ENCODE results near the gene KCNG2. TPM values are rescaled to one million over a fixed set of nuclear protein-coding genes. Genes with fewer than 3 reads are reported as not detected.

Gene KCNG2
- total RNA-seq, 2 donors from 2014 or later = not detected

DNA sequence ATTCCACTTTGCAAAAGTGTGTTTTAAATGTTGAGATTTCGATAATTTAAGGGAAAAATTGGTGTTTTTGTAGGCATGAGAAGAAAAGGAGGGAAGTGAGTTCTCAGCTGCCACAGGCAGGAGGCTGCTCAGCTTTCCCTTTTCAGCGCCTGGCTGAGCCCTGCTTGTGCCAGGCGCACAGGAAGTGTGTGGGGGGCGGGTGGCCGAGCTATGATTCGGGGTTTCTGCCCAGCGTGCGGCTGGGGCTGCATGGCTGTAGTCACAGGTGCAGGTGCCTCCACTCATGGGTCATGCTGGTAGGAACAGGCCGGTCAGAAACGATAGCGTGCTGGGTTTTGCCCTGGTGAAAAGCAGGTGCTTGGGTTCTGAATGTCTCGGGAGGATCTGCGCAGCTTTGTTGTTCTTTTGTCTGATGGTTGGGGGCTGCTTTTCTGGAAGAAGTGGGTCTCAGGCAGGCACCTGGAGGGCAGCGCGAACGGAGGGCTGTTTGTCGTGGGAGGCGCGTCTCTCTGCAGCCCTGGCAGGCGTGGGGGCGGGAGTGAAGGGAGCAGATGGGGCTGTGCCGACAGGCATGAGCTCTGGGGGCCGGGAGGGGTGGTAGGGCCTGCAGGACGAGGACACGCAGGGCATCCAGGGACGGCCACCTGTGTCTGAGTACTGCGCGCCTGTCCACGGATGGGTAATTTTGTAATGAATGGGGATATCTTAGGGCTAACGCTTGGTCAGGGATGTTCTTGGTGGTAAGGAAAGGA lies 2.1 kb downstream of the KCNG2 start:
- DNase-seq (no peak), ATAC-seq (no peak)
- H3K4me3 ChIP-seq = no peak overlapping the region
- H3K27ac ChIP-seq = no peak overlapping the region
- peaks cover 18% of the 10 kb centered on the region for H3K4me1 ChIP-seq
- 53 to 67% methylated on average over 30 of the region's 30 CpGs for whole genome bisulfite sequencing, 2 donors
- intact Hi-C loops (cut with DNase I) = loop anchor here (10.0 kb wide), 1 partner anchor 55 kb away; no protein-coding TSS in a partner anchor
- no peaks in the 10 kb centered on the region for H3K36me3 ChIP-seq (replicated peaks in 1 of 2; ENCODE audit: insufficient read depth in 1 of 2, low read depth in 2 of 2)
- no peaks in the 10 kb centered on the region for H3K9me3 ChIP-seq
- H3K27me3 ChIP-seq = peaks cover 0 to 19% of the 10 kb centered on the region in 2 donors
- TF ChIP-seq, protein P1, sequence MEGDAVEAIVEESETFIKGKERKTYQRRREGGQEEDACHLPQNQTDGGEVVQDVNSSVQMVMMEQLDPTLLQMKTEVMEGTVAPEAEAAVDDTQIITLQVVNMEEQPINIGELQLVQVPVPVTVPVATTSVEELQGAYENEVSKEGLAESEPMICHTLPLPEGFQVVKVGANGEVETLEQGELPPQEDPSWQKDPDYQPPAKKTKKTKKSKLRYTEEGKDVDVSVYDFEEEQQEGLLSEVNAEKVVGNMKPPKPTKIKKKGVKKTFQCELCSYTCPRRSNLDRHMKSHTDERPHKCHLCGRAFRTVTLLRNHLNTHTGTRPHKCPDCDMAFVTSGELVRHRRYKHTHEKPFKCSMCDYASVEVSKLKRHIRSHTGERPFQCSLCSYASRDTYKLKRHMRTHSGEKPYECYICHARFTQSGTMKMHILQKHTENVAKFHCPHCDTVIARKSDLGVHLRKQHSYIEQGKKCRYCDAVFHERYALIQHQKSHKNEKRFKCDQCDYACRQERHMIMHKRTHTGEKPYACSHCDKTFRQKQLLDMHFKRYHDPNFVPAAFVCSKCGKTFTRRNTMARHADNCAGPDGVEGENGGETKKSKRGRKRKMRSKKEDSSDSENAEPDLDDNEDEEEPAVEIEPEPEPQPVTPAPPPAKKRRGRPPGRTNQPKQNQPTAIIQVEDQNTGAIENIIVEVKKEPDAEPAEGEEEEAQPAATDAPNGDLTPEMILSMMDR (IDR thresholded peaks at IDR 0.05) = no peak
- no peak for TF ChIP-seq POLR2A (IDR thresholded peaks at IDR 0.05)

DNA sequence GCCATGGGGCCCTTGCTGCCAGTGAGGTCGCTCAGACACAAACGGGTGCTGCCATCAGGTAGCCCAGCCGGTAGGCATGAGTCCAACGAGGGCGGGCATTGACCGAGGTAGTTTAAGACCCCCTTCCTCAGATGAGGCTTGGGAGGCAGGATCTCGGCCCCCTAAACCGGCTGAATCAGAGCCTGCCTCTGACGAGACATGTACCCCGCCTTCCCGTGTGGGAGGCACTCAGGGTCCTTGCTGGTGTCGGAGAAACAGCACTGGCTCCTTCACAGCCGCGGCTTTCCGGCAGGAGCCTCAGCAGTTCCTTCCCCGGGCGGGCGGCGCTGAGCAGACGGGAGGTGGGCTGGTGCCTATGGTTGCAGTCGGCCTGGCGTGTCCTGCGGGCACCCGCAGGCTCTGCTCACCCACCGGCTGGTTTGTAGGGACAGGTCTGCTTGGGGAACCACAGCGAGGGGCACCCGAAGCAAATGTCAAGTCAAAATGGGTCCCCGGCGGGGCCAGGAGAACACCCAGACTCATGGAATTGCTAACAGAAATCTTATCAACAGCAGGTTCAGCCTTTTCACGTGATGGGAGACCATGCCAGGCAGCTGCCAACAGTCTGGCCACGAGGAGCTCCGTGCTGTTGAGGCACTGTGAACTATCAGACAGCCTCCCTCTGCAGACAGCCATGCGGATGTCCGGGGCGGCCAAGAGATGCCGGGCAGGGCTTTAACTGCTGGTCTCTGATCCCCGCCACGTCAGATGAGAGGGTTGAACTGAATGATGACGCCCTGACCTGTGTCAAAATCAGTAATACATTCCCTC lies 2.8 kb downstream of the KCNG2 start:
- ATAC-seq (no peak), DNase-seq (no peak)
- peaks cover 18% of the 10 kb centered on the region for H3K4me1 ChIP-seq
- no peaks in the 10 kb centered on the region for H3K9me3 ChIP-seq
- peaks cover 0 to 19% of the 10 kb centered on the region in 2 donors for H3K27me3 ChIP-seq
- TF ChIP-seq, protein P1 (IDR thresholded peaks at IDR 0.05) = no peak
- TF ChIP-seq POLR2A (IDR thresholded peaks at IDR 0.05) = no peak
- no peak overlapping the region for H3K4me3 ChIP-seq
- 84 to 88% methylated on average over 24 to 37 of the region's 39 CpGs for WGBS, 2 donors
- intact Hi-C loops (cut with DNase I) = loop anchor here (10.0 kb wide), 1 partner anchor 56 kb away; no protein-coding TSS in a partner anchor
- H3K36me3 ChIP-seq (replicated peaks in 1 of 2; ENCODE audit: insufficient read depth in 1 of 2, low read depth in 2 of 2) = no peaks in the 10 kb centered on the region
- no peak overlapping the region for H3K27ac ChIP-seq

DNA sequence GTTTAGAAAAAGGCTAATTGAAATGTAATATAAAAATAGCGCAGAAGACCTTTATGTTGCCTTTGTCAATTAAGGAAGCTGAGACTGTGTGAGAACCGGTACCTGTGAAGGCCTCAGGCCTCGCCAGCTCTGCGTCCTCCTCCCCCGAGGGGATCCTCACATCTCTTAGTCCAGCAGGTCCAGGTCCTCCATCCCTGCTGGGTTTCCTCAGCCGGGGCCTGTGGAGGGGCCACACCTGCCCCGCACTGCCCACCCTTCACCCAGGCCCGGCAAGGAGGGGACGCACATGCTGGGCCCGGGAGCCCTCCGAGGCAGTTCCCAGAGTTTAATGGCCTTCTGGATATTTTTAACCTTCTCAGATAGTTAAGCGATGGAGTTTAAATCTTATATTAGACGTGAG lies 3.5 kb downstream of the KCNG2 start:
- Histone ChIP-seq H3K27ac (no peak overlapping the region), H3K4me3 (no peak overlapping the region), H3K4me1 (peaks cover 18% of the 10 kb centered on the region), H3K27me3 (peaks cover 0 to 19% of the 10 kb centered on the region in 2 donors), H3K9me3 (no peaks in the 10 kb centered on the region), H3K36me3 (replicated peaks in 1 of 2; ENCODE audit: insufficient read depth in 1 of 2, low read depth in 2 of 2) (no peaks in the 10 kb centered on the region)
- 90 to 92% methylated on average over 13 of the region's 13 CpGs for WGBS, 2 donors
- no peak for DNase-seq
- TF ChIP-seq POLR2A (IDR thresholded peaks at IDR 0.05) = no peak
- TF ChIP-seq, protein P1 (IDR thresholded peaks at IDR 0.05) = no peak
- ATAC-seq = no peak
- intact Hi-C loops (cut with DNase I) = loop anchor here (10.0 kb wide), 1 partner anchor 56 kb away; no protein-coding TSS in a partner anchor

DNA sequence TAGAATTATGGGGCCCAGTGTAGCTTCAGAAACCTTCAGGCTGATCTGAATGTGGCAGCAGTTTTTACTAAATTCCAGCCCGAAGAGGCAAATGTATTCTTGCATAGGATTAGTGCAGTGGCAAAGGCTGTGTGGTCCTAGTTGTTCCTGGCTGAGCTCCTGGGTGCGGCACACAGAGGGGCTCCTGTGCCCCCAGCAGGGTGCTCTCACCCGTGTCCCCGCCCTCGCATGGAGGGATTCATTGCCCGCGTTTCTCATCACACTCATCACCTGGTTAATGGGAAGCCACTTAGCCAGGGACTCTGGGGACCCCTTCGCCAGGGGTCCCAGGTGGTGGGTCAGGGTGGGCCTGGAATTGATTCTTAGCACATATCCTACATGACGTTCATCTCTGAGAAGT lies 3.9 kb downstream of the KCNG2 start:
- 81 to 83% methylated on average over 9 of the region's 9 CpGs for WGBS, 2 donors
- no peak overlapping the region for H3K4me3 ChIP-seq
- no peaks in the 10 kb centered on the region for H3K9me3 ChIP-seq
- peaks cover 0 to 19% of the 10 kb centered on the region in 2 donors for H3K27me3 ChIP-seq
- peaks cover 18% of the 10 kb centered on the region for H3K4me1 ChIP-seq
- no peak overlapping the region for H3K27ac ChIP-seq
- TF ChIP-seq, protein P1 (IDR thresholded peaks at IDR 0.05) = no peak
- TF ChIP-seq POLR2A (IDR thresholded peaks at IDR 0.05) = no peak
- intact Hi-C loops (cut with DNase I) = loop anchor here (10.0 kb wide), 1 partner anchor 57 kb away; no protein-coding TSS in a partner anchor
- H3K36me3 ChIP-seq (replicated peaks in 1 of 2; ENCODE audit: insufficient read depth in 1 of 2, low read depth in 2 of 2) = no peaks in the 10 kb centered on the region
- no peak for ATAC-seq
- no peak for DNase-seq

All from body of pancreas (tissue), 4 donors.